GM21723 (cell line): ENCODE results near the gene PRR5.

Experiments used
- ATAC-seq: cut with Tn5 transposase; IDR thresholded peaks from one replicate; pipeline ENCODE4 v1.9.1; 2021; ENCODE audit warnings: mild to moderate bottlenecking, moderate library complexity; ENCODE audit not compliant: unreplicated experiment

PRR5 gene

GRCh38 chr22:44711690-44712555 lies 9.9 kb downstream of the PRR5 start:
- no peak for ATAC-seq

GRCh38 chr22:44712962-44713361 lies 11.0 kb downstream of the PRR5 start:
- ATAC-seq, result no peak

- ATAC-seq, result no peak
These were observed 12.8 kb downstream of the PRR5 start for GRCh38 chr22:44714703-44715350.

- ATAC-seq, result no peak
These were observed 16.4 kb downstream of the PRR5 start for GRCh38 chr22:44718418-44718817.

- ATAC-seq, result no peak
These were observed 17.8 kb downstream of the PRR5 start for GRCh38 chr22:44719586-44720368.

GRCh38 chr22:44721213-44721612 lies 19.2 kb downstream of the PRR5 start:
- no peak for ATAC-seq

- ATAC-seq, result no peak
These were observed 20.6 kb downstream of the PRR5 start for GRCh38 chr22:44722611-44723010.

GRCh38 chr22:44723801-44724200 lies 21.8 kb downstream of the PRR5 start:
- ATAC-seq, result no peak

GRCh38 chr22:44724416-44724815 lies 22.4 kb downstream of the PRR5 start:
- no peak for ATAC-seq

GRCh38 chr22:44724859-44725258 lies 22.9 kb downstream of the PRR5 start:
- no peak for ATAC-seq

GRCh38 chr22:44726439-44726838 lies 24.4 kb downstream of the PRR5 start:
- no peak for ATAC-seq

- ATAC-seq, result no peak
These were observed 25.1 kb downstream of the PRR5 start for GRCh38 chr22:44727148-44727547.

GRCh38 chr22:44727709-44728108 lies 25.7 kb downstream of the PRR5 start:
- ATAC-seq, result no peak

- ATAC-seq, result no peak
These were observed 26.8 kb downstream of the PRR5 start for GRCh38 chr22:44728761-44729324.

GRCh38 chr22:44729391-44730021 lies 27.5 kb downstream of the PRR5 start:
- no peak for ATAC-seq

- no peak for ATAC-seq
These were observed 28.0 kb downstream of the PRR5 start for GRCh38 chr22:44730022-44730393.

GRCh38 chr22:44730490-44731356 lies 28.7 kb downstream of the PRR5 start:
- no peak for ATAC-seq

GRCh38 chr22:44731357-44731970 lies 29.5 kb downstream of the PRR5 start:
- ATAC-seq, result no peak

GRCh38 chr22:44732017-44732561 lies 30.1 kb downstream of the PRR5 start:
- no peak for ATAC-seq
